Esophagus (tissue), 2 donors: ENCODE results near the gene ARL11. TPM values are rescaled to one million over a fixed set of nuclear protein-coding genes. Genes with fewer than 3 reads are reported as not detected.
"Not testable (repeated sequence)": the region's sequence is repeated elsewhere in the genome, so short reads cannot be mapped to it uniquely, and the experiment has no call there.

Experiments used
- H3K27ac ChIP-seq, 2 donors: one replicate each; pipeline ENCODE4 v1.5.1; 2013; ENCODE audit warnings: low read depth in 2 of 2, mild to moderate bottlenecking in 2 of 2, inconsistent platforms in 1 of 2, low read length in 1 of 2, moderate library complexity in 1 of 2
- H3K27me3 ChIP-seq, 2 donors: one replicate each; pipeline ENCODE4 v1.6.1; 2013; ENCODE audit warnings: low read length in 2 of 2, control low read depth in 1 of 2, mild to moderate bottlenecking in 1 of 2; ENCODE audit not compliant: insufficient read depth in 2 of 2, control insufficient read depth in 1 of 2
- H3K36me3 ChIP-seq, 2 donors: one replicate each; pipeline ENCODE4 v1.6.1; 2013; ENCODE audit warnings: low read length in 1 of 2; ENCODE audit not compliant: control insufficient read depth in 2 of 2, insufficient read depth in 2 of 2
- H3K4me1 ChIP-seq, 2 donors: one replicate each; pipeline ENCODE4 v1.6.1; 2013; ENCODE audit warnings: low read length in 1 of 2; ENCODE audit not compliant: control insufficient read depth in 2 of 2, insufficient read depth in 2 of 2
- H3K4me3 ChIP-seq, 2 donors: one replicate each; pipeline ENCODE4 v1.5.1; 2013; ENCODE audit warnings: low read length in 2 of 2, mild to moderate bottlenecking in 2 of 2, low read depth in 1 of 2, moderate library complexity in 1 of 2
- H3K9me3 ChIP-seq, 2 donors: one replicate each; pipeline ENCODE4 v1.6.1; 2013; ENCODE audit warnings: mild to moderate bottlenecking in 2 of 2, low read depth in 1 of 2, low read length in 1 of 2, moderate library complexity in 1 of 2; ENCODE audit not compliant: control insufficient read depth in 2 of 2, insufficient read depth in 1 of 2
- WGBS, 2 donors: extraction: QIAGEN DNeasy Blood & Tissue Kit; methylation state at CpG; one replicate each; pipeline ENCODE4 v1.1.7; 2013; 5-methylcytosine and 5-hydroxymethylcytosine counted together
- polyA plus RNA-seq, 2 donors: library from polyadenylated mRNA; stranded (reverse); fragments of 200-250 nt; gene quantifications; one replicate each; pipeline ENCODE4 v1.2.3, GENCODE V29; 2013
- donor health status: healthy with polysubstance abuse.
- donor health status: Bipolar disorder and iron deficiency.

ARL11 gene
- polyA plus RNA-seq, 2 donors: 1.3 to 2.0 TPM

- Histone ChIP-seq H3K27me3 (no peaks in the 10 kb centered on the region), H3K4me3 (no peak overlapping the region), H3K36me3 (no peaks in the 10 kb centered on the region), H3K4me1 (no peaks in the 10 kb centered on the region), H3K27ac (no peak overlapping the region), H3K9me3 (no peaks in the 10 kb centered on the region)
These were observed 33.7 kb upstream of the ARL11 start for GRCh38 chr13:49594576-49594975.

GRCh38 chr13:49596221-49596620 is 32.1 kb upstream of the ARL11 start:
- H3K27me3 ChIP-seq: no peaks in the 10 kb centered on the region
- H3K36me3 ChIP-seq: no peaks in the 10 kb centered on the region
- WGBS, 2 donors: 67 to 85% methylated on average over 2 of the region's 2 CpGs
- no peak overlapping the region for H3K4me3 ChIP-seq
- no peak overlapping the region for H3K27ac ChIP-seq
- H3K9me3 ChIP-seq: no peaks in the 10 kb centered on the region
- no peaks in the 10 kb centered on the region for H3K4me1 ChIP-seq

GRCh38 chr13:49597043-49597641 is 31.2 kb upstream of the ARL11 start:
- Histone ChIP-seq H3K9me3 (no peaks in the 10 kb centered on the region), H3K4me3 (no peak overlapping the region), H3K4me1 (no peaks in the 10 kb centered on the region), H3K27ac (no peak overlapping the region), H3K36me3 (no peaks in the 10 kb centered on the region), H3K27me3 (no peaks in the 10 kb centered on the region)
- WGBS, 2 donors: 82 to 91% methylated on average over 11 of the region's 11 CpGs

- Histone ChIP-seq H3K27me3 (no peaks in the 10 kb centered on the region), H3K27ac (peak overlapping the region in 1 of 2 donors; percentile 32), H3K4me1 (no peaks in the 10 kb centered on the region), H3K4me3 (no peak overlapping the region), H3K9me3 (no peaks in the 10 kb centered on the region), H3K36me3 (no peaks in the 10 kb centered on the region)
- WGBS, 2 donors: 54 to 69% methylated on average over 1 of the region's 1 CpG
These were observed 26.3 kb upstream of the ARL11 start for GRCh38 chr13:49602005-49602404.

GRCh38 chr13:49602615-49603014 is 25.7 kb upstream of the ARL11 start:
- not testable (repeated sequence) for H3K4me3 ChIP-seq, H3K4me1 ChIP-seq, H3K9me3 ChIP-seq, H3K36me3 ChIP-seq, H3K27me3 ChIP-seq
- peak overlapping the region in 1 of 2 donors; percentile 32 for H3K27ac ChIP-seq
- 76 to 77% methylated on average over 7 of the region's 7 CpGs for WGBS, 2 donors

- Histone ChIP-seq H3K27ac (no peak overlapping the region), H3K4me3 (no peak overlapping the region), H3K9me3 (no peaks in the 10 kb centered on the region), H3K27me3 (no peaks in the 10 kb centered on the region), H3K36me3 (no peaks in the 10 kb centered on the region), H3K4me1 (no peaks in the 10 kb centered on the region)
- WGBS, 2 donors: 45 to 49% methylated on average over 5 of the region's 5 CpGs
These were observed 23.7 kb upstream of the ARL11 start for GRCh38 chr13:49604570-49604969.

GRCh38 chr13:49606747-49607648 is 21.3 kb upstream of the ARL11 start:
- no peaks in the 10 kb centered on the region for H3K36me3 ChIP-seq
- H3K9me3 ChIP-seq: no peaks in the 10 kb centered on the region
- 28 to 30% methylated on average over 15 of the region's 15 CpGs for WGBS, 2 donors
- H3K4me3 ChIP-seq: peak overlapping the region in 1 of 2 donors; percentile 33
- H3K4me1 ChIP-seq: no peaks in the 10 kb centered on the region
- H3K27me3 ChIP-seq: no peaks in the 10 kb centered on the region
- no peak overlapping the region for H3K27ac ChIP-seq

GRCh38 chr13:49607761-49608160 is 20.5 kb upstream of the ARL11 start:
- H3K4me3 ChIP-seq: no peak overlapping the region
- 56 to 60% methylated on average over 5 of the region's 5 CpGs for WGBS, 2 donors
- no peaks in the 10 kb centered on the region for H3K27me3 ChIP-seq
- H3K4me1 ChIP-seq: no peaks in the 10 kb centered on the region
- no peak overlapping the region for H3K27ac ChIP-seq
- no peaks in the 10 kb centered on the region for H3K9me3 ChIP-seq
- H3K36me3 ChIP-seq: no peaks in the 10 kb centered on the region

- Histone ChIP-seq H3K27me3 (no peaks in the 10 kb centered on the region), H3K9me3 (no peaks in the 10 kb centered on the region), H3K4me3 (no peak overlapping the region), H3K4me1 (no peaks in the 10 kb centered on the region), H3K27ac (no peak overlapping the region), H3K36me3 (no peaks in the 10 kb centered on the region)
- WGBS, 2 donors: 92 to 94% methylated on average over 1 of the region's 1 CpG
These were observed 19.5 kb upstream of the ARL11 start for GRCh38 chr13:49608651-49609331.
